GM18519 (cell line): ENCODE measurements around the gene ZNF503.

Experiments used
- ATAC-seq: cut with Tn5 transposase; IDR thresholded peaks from one replicate; pipeline ENCODE4 v1.9.1; 2021; ENCODE audit warnings: mild to moderate bottlenecking, moderate library complexity; ENCODE audit not compliant: unreplicated experiment, low FRiP score

Gene ZNF503

DNA sequence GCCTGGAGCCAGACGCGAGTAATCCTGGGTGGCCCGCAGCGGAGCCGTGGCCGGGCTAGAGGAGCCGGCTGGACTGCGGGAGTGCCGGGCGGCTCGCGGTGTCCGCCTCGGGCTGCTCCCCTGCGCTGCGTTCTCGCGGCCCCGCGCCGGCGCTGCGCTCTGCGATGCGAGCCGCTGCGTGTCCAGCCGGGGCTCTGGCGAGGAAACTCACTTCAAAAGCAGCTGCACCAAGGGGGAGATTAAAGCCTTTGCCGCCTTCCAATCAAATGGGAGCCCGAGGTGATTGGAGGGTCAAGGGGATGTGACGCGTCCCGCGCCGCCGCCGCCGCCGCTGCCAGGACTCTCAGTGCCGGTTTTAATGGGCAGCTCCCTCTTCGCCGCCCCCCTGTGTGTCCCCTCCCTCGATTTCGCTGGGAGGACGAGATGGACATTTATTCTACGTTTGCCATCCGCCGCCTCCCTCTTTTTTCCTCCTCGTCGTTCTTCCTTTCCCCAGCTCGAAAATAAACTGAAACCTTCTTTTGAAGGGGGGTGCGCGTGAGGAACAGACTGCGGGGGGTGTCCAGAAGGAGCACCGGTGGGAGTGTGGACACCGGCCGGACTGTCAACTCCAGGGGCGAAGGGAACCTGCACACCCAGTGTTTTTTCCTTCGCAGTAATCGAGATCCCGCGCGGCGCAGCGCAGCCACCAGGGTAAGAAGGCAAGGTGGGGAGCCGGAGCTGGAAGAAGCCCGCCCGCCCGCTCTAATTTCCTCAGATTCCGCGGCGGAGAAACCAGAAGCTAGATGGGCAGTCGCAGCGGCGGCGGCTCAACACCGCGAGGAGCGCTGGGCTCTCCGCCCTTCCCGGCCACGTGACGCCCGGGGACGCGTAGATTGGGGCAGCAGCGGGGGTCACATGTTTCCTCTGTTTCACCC lies at the start of gene ZNF503:
TSS of gene ZNF503 (minus strand) at position 196 of the 917 bp plus-strand sequence. CDS start 345 bp downstream, outside the sequence.
- ATAC-seq = no peak

DNA sequence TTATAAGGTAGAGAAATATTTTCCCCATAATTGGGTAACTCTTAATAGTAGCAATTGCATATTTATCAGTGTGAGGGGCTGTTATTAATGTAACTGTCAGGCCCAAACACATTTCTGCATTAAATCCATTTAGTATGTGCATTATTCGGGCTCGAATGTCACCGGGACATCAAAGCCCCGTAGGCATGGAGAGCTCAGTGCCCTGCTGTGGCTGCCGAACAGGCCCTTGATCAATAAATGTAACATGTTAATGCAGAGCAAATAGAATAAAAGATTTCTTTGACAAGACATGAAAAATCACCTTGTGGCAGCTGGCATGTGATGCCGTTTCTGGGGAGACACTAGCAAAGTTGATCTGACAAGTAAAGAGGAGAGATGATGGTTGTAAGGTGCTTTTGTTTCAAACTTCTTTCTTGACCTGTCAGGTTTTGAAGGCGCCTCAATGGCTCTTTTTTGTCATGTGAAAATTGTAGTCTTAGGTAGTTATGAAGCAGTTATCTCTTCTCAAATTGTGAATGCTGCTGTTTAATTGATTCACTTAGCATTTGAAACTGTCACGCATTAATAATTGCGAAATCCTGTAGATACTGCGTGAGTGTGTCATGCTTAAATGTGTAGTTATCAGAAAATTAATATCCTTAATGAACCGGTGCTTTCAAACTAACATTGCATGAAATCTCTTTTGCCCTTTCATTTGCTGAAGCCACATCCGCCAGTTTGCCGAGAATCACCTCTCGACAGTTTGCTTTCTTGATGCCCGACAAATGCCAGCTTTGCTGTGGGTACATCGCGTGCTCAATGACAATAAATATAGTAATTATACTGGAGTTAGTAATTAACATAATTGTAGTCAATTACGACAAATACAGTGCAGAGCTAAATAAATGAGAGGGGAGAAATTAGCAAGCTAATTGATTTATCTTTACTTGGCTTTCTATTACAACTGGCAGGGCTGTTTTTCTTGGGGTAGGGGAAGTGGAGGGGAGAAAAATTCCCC lies 49.4 kb upstream of the ZNF503 start:
- ATAC-seq = no peak

DNA sequence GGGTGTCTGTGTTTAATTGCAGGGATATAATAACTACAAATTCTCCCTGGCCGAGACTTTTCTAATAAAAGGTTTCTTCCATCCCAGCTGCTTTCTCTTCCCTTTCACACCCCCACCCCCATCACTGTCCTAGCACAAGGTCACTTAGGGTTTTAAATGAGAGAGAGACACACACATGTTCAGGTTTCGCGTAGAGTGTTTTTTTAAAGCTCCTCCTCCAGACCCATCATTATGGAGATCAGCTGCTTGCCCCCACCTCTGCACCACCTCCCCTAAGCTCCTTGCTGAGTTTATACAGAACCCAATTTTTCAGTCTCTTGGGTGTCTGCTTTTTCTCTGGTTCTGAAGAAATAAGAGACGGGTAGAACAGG lies 48.5 kb upstream of the ZNF503 start:
- no peak for ATAC-seq

- ATAC-seq = no peak
Measured at GRCh38 chr10:75449382-75450074, 48.0 kb upstream of the ZNF503 start.

GRCh38 chr10:75448166-75448565 lies 46.6 kb upstream of the ZNF503 start:
- no peak for ATAC-seq

- ATAC-seq = no peak
Measured at GRCh38 chr10:75446508-75446907, 44.9 kb upstream of the ZNF503 start.

- ATAC-seq = no peak
Measured at GRCh38 chr10:75444781-75445386, 43.3 kb upstream of the ZNF503 start.

GRCh38 chr10:75443362-75443761 lies 41.8 kb upstream of the ZNF503 start:
- no peak for ATAC-seq

DNA sequence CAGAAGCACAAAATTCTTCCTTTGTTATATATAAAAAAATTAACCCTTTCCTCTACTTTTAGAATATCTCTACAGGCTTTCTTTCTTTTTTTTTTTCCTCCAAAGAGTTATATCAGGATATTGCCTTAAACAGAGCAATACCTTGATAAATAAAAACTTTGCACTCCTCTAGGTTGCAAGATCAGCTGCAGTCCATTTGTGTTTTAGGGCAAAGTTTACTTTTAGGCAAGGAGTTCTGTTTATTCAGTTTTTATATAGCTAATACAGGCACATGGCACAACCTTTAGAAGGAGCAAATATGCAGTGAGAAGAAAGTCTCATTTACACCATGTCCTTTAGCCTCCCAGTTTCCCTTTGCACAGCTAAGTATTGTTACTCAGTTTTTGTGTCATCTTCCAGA lies 40.1 kb upstream of the ZNF503 start:
- no peak for ATAC-seq

DNA sequence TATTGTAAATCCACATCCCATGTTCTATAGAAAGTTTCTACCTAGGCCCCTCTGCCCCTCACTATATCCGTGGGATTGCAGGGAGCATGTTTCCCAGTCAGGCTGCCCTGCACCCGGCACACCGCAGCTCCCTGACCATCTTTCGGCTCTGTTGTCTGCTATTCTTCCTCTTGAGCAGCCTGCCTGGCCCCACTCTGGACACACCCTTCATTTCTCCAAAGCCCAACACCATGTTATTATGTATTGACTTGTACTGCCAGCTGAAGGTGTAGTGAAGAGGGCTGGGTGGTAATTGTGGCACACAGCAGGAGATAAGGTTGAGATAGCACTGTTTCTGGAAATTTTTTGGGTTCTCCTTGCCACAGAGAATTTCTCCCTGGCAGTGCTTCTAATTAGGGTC lies 39.6 kb upstream of the ZNF503 start:
- ATAC-seq = no peak

GRCh38 chr10:75440271-75440793 lies 38.8 kb upstream of the ZNF503 start:
- no peak for ATAC-seq

GRCh38 chr10:75439811-75440210 lies 38.2 kb upstream of the ZNF503 start:
- no peak for ATAC-seq

DNA sequence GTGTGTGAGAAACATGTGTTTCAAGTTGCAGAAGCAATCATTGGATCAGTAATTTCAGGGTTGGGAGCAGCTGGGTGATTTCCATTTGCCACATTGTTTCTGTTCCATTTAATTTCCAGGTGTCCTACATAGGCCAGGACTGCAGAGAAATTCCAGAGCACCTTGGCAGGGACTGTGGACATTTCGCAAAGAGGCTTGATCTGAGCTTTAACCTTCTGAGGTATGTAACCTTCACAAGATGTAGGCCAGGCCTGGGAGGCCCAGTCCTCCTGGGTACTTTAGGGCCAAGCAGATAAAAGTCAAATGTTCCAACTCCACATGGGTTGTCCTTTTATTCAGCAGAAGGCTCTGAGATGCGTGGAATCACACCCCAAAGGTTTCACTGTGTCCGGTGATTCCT lies 36.7 kb upstream of the ZNF503 start:
- ATAC-seq = no peak

DNA sequence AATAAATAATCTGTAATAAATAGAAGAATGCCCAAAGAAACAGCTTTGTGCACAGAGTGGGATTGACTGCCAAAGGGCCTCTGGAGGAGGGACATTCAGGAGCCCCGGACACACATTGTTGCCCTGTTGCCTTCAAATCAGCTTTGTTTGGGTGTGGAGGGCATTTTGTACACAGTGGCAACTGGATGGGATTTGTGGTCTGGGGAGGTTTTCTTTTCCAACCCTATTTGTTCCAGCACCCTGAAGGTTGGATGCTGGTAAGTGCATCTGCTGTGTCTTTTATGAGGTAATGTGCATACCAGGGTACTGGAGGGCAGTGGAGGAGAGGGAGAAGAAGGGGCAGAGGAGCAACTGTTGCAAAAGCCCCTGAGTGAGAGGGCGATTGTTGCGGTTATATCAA lies 36.1 kb upstream of the ZNF503 start:
- ATAC-seq = no peak

DNA sequence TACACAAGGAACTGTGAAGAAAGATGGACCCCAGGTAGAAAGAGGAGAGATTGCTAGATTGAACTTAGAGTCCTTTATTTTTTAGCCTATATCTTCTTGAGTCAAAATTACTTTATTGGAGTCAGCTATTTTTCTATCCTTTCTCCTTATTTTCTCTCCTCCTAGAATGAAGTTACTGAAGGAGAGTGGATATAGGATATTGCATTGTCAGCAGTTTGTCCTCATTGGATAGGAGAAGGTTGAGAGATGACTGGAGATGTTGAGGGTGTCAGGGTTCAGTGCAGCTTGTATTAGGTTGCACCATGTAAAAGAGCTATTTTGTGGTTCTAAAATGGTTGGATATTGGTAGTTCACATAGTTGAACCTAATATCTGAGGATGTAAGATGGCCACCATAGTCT lies 35.3 kb upstream of the ZNF503 start:
- no peak for ATAC-seq

- ATAC-seq = no peak
Measured at GRCh38 chr10:75435291-75435690, 33.7 kb upstream of the ZNF503 start.

- ATAC-seq = no peak
Measured at GRCh38 chr10:75434291-75434690, 32.7 kb upstream of the ZNF503 start.

- ATAC-seq = no peak
Measured at GRCh38 chr10:75433216-75433615, 31.7 kb upstream of the ZNF503 start.

DNA sequence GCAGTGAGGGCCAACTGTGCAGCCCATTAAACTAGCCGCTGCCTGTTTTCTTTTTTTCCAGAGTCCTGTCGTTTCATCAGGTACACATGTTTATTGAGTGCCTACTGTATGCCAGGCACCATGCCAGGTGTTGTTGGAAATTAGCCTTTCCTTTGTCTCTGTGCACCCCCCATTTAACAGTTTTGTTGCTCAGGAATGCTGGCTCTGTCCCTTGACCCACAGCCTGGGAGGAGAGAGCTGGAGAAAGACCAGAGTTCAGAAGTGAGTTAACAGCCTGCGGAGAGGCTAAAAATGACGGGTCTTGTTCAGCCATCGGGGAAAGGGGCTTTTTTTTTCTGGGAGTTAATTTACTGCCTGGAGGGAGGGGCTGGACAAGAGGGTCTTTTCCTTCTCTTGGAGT lies 31.2 kb upstream of the ZNF503 start:
- no peak for ATAC-seq

- ATAC-seq = no peak
Measured at GRCh38 chr10:75432176-75432575, 30.6 kb upstream of the ZNF503 start.
